ENCODE measurements around the gene YEATS2.
"Not testable (repeated sequence)": the region's sequence is repeated elsewhere in the genome, so short reads cannot be mapped to it uniquely, and the experiment has no call there.

Gene YEATS2

DNA sequence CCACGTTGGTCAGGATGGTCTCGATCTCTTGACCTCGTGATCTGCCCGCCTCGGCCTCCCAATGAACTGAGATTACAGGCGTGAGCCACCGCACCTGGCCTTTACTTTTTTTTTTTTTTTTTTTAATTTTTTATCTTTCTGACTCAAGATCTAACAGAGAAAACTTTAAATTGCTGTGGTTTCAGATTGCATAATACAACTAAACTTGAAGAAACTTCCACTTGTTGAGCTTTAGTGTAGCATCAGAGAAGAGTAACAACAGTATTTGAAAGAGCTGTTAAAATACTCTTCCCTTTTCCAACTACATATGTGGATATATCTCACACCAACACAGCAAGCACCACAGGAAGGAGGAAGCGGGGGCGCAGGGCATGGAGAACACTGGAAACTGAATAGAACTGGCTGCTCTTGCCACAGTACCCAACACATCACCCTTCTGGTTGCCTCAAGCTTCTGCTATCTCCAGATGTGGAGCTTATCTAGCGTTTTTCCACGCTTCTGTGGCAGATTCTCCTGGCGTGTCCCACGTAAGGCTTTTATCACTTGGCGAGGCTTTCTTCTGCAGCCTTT is 82.4 kb downstream of the YEATS2 start:
- no peak for DNase-seq

DNA sequence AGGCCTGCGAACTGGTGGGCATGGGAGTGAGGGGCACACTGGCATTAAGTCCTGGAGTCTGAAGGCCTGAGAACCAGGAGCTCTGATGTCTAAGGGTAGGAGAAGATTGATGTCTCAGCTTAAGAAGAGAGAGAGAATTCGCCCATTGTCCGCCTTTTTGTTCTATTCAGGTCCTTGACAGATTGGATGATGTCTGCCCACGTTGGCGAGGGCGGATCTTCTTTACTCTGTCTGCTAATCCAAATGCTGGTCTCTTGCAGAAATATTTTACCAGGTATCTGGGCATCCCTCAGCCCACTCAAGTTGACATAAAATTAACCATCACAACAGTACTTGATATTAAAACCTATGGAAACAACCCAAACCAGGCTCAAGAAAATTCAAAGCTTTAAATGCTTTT is 83.6 kb downstream of the YEATS2 start:
- DNase-seq, result no peak

DNA sequence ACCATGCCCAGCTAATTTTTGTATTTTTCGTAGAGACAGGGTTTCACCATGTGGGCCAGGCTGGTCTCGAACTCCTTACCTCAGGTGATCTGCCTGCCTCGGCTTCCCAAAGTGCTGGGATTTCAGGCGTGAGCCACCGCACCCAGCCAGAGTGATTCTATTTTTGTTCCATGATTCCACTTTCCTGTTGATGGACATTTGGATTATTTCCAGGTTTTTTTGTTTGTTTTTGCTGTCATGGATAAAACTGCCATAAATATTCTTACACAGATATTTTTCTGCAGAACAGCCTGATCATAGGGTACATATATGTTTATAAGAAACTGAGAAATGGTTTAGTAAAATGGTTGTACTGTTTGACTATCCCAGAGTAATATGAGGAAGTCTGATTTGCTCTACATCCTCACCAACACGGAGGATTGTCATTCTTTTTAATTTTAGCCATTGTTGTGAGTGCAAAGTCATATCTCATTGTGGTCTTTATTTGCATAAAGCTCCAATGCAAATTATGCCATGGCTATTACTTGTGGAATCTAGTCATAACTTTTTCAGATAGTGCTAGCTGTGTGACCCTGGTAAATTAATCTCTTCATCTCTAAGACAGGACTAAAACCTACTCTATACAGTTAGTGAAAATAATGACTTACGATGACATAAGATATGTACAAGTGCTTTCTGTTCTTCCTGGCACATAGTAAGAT is 85.1 kb downstream of the YEATS2 start:
- DNase-seq, result no peak

GRCh38 chr3:183784503-183784902 is 86.9 kb downstream of the YEATS2 start:
- not testable (repeated sequence) for DNase-seq

DNA sequence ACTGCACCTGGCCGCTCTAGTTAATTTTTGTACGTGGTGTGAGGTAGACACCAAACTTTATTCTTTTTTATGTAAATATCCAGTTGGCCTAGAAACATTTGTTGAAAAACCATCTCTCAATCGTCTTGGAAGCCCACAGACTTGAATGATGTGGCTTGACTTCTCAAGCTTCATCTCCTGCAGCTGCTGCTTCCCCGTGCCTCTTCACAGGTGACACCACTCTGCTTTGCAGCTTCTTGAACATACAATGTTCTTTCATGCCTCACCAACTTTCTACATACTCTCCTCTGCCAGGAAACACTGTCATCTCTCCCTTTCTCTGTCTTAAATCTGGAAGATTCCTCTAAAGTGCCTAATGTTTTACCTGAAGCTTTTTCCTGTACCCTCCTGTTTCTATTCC is 92.2 kb downstream of the YEATS2 start:
- no peak for DNase-seq

GRCh38 chr3:183790700-183791099 is 93.1 kb downstream of the YEATS2 start:
- DNase-seq, result no peak

DNA sequence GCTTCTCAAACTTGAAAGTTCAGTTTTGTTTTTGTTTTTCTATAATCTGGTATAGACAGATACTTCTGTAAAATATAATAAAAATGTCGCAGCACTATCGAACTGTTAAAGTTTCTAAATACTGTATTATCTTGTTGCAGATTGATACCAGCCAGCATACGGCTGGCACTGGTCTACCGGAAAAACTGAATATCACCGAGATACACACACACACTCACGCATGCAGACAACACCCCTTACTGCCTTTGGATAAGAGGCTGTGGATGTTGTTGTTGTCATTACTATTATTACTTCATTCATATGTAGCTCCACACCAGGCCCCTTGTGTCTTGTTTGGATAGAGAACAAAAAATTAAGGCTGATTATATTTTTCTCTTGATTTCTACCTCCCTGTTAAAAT is 95.4 kb downstream of the YEATS2 start:
- DNase-seq, result no peak

GRCh38 chr3:183794452-183794851 is 96.9 kb downstream of the YEATS2 start:
- no peak for DNase-seq

- no peak for DNase-seq
Observed at GRCh38 chr3:183796372-183796771, 98.8 kb downstream of the YEATS2 start.

- no peak for DNase-seq
Observed at GRCh38 chr3:183797996-183798395, 100.4 kb downstream of the YEATS2 start.

- DNase-seq, result no peak
Observed at GRCh38 chr3:183799461-183799860, 101.9 kb downstream of the YEATS2 start.

DNA sequence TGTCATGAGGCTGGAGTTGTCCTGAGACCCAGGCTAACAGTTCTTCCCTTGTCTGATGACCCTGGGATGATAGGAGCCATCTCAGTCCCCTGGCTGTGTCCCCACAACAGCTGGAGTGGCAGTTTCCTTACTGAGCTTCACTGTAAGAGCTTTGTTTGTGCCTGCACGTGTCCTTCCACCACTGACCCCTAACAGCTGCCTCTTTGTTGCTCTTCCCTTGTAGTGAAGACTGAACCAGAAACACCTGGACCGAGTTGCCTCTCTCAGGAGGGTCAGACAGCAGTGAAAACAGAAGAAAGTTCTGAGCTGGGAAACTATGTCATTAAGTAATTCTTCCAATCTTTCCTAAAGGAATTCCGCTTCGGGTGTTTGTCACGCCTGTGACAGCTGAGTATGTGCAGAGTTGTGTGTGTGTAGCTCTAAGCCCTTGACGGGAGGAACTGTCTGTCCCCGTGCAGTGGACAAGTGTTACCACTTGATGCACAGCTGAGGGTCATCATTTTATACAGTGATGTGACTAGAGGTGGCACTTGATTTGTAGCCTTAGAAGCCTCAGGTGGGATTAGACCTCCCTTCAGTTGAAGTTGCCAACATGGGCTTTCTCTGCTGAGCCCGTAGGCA is 102.8 kb downstream of the YEATS2 start:
- DNase-seq, result no peak

DNA sequence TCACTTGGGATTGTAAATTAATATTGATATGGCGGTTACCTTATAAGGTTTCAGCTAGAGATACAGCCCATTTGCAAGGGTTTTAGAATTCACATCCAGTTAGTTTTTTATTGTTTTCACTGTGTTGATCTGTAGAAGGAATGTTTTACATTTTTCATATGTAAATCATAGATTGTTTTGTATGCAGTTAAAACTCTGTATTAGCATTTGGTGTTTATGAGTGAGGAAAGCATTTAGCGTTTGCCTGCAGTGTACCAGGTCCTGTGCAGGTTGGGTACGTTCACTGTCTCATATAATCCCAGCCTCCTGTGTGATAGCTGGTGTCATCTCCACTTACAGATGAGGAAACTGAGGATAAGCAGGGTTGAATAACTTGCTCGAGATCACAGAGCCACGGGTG is 104.0 kb downstream of the YEATS2 start:
- DNase-seq, result no peak

GRCh38 chr3:183802989-183803388 is 105.4 kb downstream of the YEATS2 start:
- DNase-seq, result no peak

DNA sequence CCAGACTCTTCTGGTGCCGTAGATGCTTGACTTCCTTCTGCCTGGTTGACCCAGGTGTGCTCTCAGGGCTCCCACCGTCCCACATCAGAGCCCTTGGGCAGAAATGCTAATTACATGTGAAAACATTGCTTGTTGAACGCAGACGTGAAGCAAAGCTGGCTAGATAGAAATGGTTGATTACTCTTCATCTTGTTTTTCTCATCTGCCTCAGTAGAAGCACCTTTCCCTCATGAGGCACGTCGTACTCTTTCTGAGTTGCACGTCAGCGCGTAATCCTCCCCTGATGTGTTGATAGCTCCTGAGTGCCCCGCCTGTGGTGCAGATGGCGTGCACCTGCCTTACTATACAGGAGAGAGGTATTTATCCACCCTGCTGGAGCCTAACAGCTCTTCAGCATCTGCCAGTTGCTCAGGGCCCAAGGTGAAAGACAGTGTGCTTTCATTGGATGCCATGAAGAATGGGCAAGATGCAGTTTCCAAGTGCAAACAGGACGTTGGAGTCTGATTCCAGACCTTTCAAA is 109.7 kb downstream of the YEATS2 start:
- DNase-seq, result no peak

- DNase-seq, result no peak
Observed at GRCh38 chr3:183807881-183808280, 110.3 kb downstream of the YEATS2 start.

DNA sequence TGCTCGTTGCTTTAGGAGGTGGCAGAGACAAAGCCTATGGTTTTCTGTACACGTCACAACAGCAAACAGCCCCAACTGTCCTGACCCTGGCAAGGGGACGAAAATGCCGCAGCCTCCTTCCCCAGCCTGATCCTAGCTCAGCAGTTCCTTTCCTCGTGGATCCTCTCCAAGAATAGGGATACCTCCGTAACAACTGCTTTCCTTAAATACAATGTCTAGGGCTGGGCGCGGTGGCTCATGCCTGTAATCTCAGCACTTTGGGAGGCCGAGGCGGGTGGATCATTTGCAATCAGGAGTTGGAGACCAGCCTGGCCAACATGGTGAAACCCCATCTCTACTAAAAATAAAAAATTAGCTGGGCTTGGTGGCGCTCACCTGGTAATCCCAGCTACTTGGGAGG is 110.8 kb downstream of the YEATS2 start:
- DNase-seq, result no peak

GRCh38 chr3:183809270-183809669 is 111.7 kb downstream of the YEATS2 start:
- no peak for DNase-seq

- DNase-seq, result no peak
Observed at GRCh38 chr3:183810643-183811594, 113.3 kb downstream of the YEATS2 start.

DNA sequence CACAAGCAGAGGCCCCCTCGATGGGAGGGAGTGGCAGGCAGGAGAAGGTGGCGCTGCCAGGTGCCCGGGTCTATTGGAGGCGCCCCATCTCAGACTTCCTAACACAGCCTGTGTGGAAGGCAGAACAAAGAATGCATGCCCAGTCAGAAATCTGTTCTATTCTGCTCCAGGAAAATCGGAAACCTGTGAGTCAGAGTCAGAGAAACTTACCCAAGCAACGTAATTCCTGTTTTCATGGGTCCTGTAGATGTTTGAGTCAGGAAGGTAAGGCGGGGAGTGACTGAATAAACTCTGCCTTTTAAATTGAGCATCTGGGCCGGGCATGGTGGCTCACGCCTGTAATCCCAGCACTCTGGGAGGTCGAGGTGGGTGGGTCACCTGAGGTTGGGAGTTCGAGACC is 114.0 kb downstream of the YEATS2 start:
- no peak for DNase-seq

DNA sequence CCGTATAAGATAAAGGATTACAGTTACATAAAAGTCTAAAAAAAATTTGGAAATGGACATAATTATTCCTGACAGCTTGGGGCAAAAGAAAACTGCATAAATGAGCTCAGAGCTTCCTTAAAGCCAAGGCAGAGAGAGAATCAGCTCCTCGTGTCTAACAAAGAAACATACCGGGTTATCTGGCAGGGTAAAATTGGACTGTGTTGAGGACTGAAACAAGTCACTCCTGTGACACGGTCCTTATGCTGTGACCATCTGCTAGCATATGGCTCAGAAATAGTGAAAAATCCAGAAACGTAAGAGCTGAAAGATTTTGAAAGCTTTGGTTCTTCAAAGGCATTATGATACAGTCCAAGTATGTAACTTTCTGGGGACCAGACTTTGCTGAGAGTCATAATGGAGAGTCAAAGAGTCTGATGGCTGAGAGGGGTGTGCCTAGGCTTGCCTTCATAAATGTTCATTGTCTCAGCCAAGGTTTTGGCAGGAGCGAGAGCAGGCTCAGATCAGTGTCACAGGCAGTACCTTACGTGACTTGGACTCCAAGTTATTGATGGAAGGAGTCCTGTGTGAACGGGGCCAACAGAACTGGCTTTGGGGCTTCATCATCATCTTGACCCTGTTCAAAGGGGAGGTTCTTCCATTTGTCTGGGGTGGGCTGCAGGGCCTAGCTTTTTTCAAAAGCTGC is 115.3 kb downstream of the YEATS2 start:
- DNase-seq, result no peak

DNA sequence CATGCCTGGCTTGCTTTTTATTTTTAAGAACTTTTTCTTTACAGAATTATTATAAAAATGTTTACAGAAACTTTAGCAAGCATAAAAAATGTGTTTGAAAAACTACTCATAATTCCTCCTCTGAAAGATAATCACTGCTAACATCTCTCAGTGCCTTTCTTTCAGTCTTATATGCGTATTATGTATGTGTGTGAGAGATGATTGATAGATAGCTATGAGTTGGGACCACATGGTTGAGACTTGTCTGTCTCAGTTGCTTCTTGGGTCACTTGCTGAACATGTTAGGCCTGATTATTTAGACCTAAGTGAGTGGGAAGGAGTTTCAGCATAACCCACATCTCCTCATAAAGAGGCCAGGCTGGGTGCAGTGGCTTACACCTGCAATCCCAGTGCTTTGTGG is 116.6 kb downstream of the YEATS2 start:
- DNase-seq, result no peak

DNA sequence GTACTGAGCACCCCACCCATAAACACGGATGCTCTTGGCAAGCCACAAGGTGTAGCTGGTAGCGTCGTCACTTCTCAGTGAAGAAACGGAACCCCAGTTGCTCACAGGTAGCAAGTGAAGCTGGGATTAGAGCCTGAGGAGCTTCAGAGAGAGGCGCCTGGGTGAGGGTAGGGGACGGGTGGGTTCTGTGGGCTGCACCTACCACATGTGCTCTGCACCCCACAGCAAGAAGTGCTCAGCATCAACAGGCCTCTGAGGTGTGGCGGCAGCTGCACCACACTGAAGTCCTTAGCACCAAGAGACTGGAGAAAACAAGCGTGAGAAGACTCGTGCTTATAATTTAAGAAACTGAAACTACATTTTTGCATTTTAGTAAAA is 118.0 kb downstream of the YEATS2 start:
- DNase-seq, result no peak

Data from stimulated activated CD4-positive, alpha-beta T cell treated with anti-CD3 and anti-CD28 coated beads, Interleukin-4, amount 100 ng/mL, for 24 hours (primary cell).